GM12891 (cell line): Measurements from ENCODE around the gene NAALADL2.

ENCODE experiments used
- POLR2AphosphoS5 ChIP-seq: IDR thresholded peaks from 2 replicates; pipeline ENCODE4 v1.6.1; 2011; ENCODE audit warnings: low read depth, low read length, control low read depth
- SPI1 ChIP-seq: IDR thresholded peaks from 2 replicates; pipeline ENCODE4 v1.6.1; 2011; ENCODE audit warnings: low read depth, low read length, control low read depth

DNA sequence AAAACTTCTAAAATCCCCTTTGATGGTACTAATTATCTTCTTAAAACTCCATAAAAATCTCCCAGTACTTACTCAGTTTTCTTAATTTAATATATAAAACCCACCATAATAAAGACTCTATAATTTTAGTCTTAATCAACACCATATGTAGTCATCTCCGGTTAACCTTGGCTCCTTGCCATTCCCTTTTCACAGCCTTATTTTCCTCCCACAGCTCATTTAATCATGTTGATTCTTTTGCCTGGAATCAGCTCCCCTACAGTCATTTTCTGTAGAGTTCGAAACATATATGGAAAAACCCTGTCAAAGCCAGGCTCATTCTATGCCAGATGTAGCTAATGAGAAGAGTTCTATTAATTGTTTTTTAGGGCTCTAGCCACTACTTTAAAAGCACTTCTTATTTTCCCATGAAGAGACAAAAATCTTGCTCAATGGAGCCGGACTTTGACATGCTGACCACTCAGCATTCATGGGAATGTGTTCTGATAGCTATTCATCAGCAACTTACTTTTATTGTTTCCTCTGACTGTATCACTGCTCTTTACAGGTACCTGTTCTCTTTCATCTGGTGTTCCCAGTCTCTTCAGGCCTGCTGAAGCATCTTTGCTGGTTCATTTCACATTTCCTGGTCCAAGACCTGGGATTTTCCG is 573.4 kb downstream of the NAALADL2 start:
- no peak for TF ChIP-seq POLR2AphosphoS5
- TF ChIP-seq SPI1, result no peak
